Heart right ventricle (tissue), 16 donors: ENCODE results near the gene PGA4. TPM values are rescaled to one million over a fixed set of nuclear protein-coding genes. Genes with fewer than 3 reads are reported as not detected.
"Not testable (repeated sequence)": the region's sequence is repeated elsewhere in the genome, so short reads cannot be mapped to it uniquely, and the experiment has no call there.

Source experiments
- ATAC-seq, 8 donors: fragments of 200-7000 bp; cut with Tn5 transposase; one replicate each; pipeline ENCODE4 v1.9.1; 2020; ENCODE audit warnings: mild to moderate bottlenecking in 8 of 8, moderate library complexity in 8 of 8, moderate number of reproducible peaks in 1 of 8
- DNase-seq, 2 donors: peaks; one replicate each; pipeline ENCODE4 v3.0.0-alpha.2; 2020
- H3K27ac ChIP-seq, 10 donors: fragments of 200-600 bp; sonication (generic) in 2 of 10; one replicate each; pipeline versions ENCODE4 v1.5.0 to v1.8.0; 2020 to 2022; ENCODE audit warnings: mild to moderate bottlenecking in 3 of 10
- H3K27me3 ChIP-seq, 7 donors: fragments of 200-600 bp; one replicate each; pipeline ENCODE4 v1.8.0; 2021 to 2022; ENCODE audit warnings: mild to moderate bottlenecking in 2 of 7
- H3K36me3 ChIP-seq, 9 donors: fragments of 200-600 bp; sonication (generic) in 1 of 9; one replicate each; pipeline versions ENCODE4 v1.5.0 to v1.8.0; 2020 to 2022; ENCODE audit warnings: mild to moderate bottlenecking in 2 of 9
- H3K4me1 ChIP-seq, 9 donors: fragments of 200-600 bp; sonication (generic) in 1 of 9; one replicate each; pipeline versions ENCODE4 v1.5.0 to v1.8.0; 2020 to 2022; ENCODE audit warnings: mild to moderate bottlenecking in 4 of 9
- H3K4me3 ChIP-seq, 10 donors: fragments of 200-600 bp; sonication (generic) in 2 of 10; one replicate each; pipeline versions ENCODE4 v1.5.0 to v1.8.0; 2020 to 2022; ENCODE audit warnings: mild to moderate bottlenecking in 7 of 10, moderate library complexity in 2 of 10
- H3K9me3 ChIP-seq, 11 donors: fragments of 200-600 bp in 10 of 11; sonication (generic) in 2 of 11; one replicate each; pipeline versions ENCODE4 v1.5.0 to v1.8.0; 2013 to 2022; ENCODE audit warnings: mild to moderate bottlenecking in 2 of 11, control low read depth in 1 of 11, moderate library complexity in 1 of 11
- CTCF ChIP-seq, 9 donors: fragments of 200-600 bp; sonication (generic) in 2 of 9; IDR thresholded peaks; one replicate each; pipeline versions ENCODE4 v1.5.0 to v1.8.0; 2021 to 2022; ENCODE audit warnings: antibody characterized with exemption in 9 of 9, mild to moderate bottlenecking in 5 of 9, moderate library complexity in 1 of 9
- WGBS, 2 donors: extraction: QIAGEN DNeasy Blood & Tissue Kit; methylation state at CpG; one replicate each; pipeline ENCODE4 v1.1.7; 2013; ENCODE audit warnings: inconsistent platforms in 1 of 2; 5-methylcytosine and 5-hydroxymethylcytosine counted together
- intact Hi-C, 10 donors: fragments of 100-400 bp; cut with DNase I; formaldehyde crosslinking; loops; one replicate each; pipeline versions ENCODE4 v1.11.1 to v1.14.2; 2022
- polyA plus RNA-seq, 2 donors: library from polyadenylated mRNA; stranded (reverse); fragments of 200-250 nt; gene quantifications; one replicate each; pipeline ENCODE4 v1.2.3, GENCODE V29; 2013
- total RNA-seq, 10 donors: library from RNA; stranded (reverse); fragmentation: NEBNext Ultra II Directional in 3 of 10; extraction: Animal tissue kit (Norgen Biotek cat#: 25700) in 3 of 10; gene quantifications; one replicate each; pipeline versions ENCODE4 v1.2.1 to v1.2.4, GENCODE V29; 2021 to 2023
- donor health status: Arrhythmogenic right ventricular cardiomyopathy.
- donor health status: ischemic (EF 13 %, LVEDD 7.1; RV severe dilation, severe dysfunction).
- donor health status: healthy with polysubstance abuse.
- donor health status: DM: no; HTN: yes; CAD: no.
- donor health status: DM: no; HTN: no; CAD: no.
- donor health status: ischemic (EF 25% LVEDD 6.9; RV normal size, moderate dysfunction).
- donor health status: ischemic (EF 25% LVEDD 5.7; RV mildly dilated, moderate dysfunction).
- donor health status: healthy.
- donor health status: DM: yes; HTN: yes; CAD: no.
- donor health status: Ischemic cardiomyopathy.
- donor health status: ischemic (EF 35%, LVEDD 5.7; RV mildly dilated, moderate dysfunction).
- donor health status: nonischemic (EF 11% LVEDD 7.7; RV severe dilation, severe dysfunction).
- donor health status: DM: yes; HTN: yes; CAD: no.
- donor health status: PGD.
- donor health status: ischemic (EF 29% LVEDD 5.4; RV normal size, mild dysfunction).
- donor health status: nonischemic (EF 23%, LVEDD 6.1; RV moderate dilation, normal function).

Gene PGA4
- total and polyA plus RNA-seq, 12 donors = 0.76 to 2.6 (median 2.2) TPM; not detected in 8

GRCh38 chr11:61174949-61175348, 47.2 kb upstream of the PGA4 start:
- Histone ChIP-seq H3K9me3 (peaks cover 0 to 5% (median 0%) of the 10 kb centered on the region in 11 donors), H3K36me3 (no peaks in the 10 kb centered on the region), H3K27ac (no peak overlapping the region), H3K27me3 (peaks cover 0 to 24% (median 7%) of the 10 kb centered on the region in 7 donors), H3K4me1 (peaks cover 0 to 15% (median 0%) of the 10 kb centered on the region in 9 donors), H3K4me3 (no peak overlapping the region)
- TF ChIP-seq CTCF (IDR thresholded peaks at IDR 0.05) = no peak
- WGBS, 2 donors = 80 to 89% methylated on average over 6 of the region's 6 CpGs
- intact Hi-C loops = loop anchor here in 2 of 10 donors (5.0 to 10.0 kb wide), 2 partner anchors 43 to 340 kb away; no protein-coding TSS in a partner anchor
- ATAC-seq = no peak
- no peak for DNase-seq

DNA sequence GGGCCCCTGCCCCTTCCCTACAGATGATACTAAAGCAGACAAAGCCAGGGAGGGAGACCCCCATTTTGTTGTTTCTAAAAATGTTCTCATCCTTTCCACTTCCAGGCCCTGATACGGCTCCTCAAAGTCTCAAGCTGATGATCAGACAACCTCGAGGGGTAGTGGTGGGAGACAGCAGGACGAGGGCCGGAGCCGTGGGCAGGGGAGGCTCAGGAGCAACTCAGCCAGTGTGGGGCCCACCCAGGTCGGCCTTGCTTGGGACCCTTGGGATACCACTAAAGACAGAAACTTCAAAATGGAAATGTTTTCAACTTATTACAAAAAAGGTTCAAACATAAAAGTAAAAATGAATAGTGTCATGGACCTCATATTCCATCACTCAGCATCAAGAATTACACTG, 45.7 kb upstream of the PGA4 start:
- Histone ChIP-seq H3K4me1 (peaks cover 0 to 14% (median 0%) of the 10 kb centered on the region in 9 donors), H3K27ac (no peak overlapping the region), H3K27me3 (peaks cover 0 to 26% (median 7%) of the 10 kb centered on the region in 7 donors), H3K36me3 (no peaks in the 10 kb centered on the region), H3K9me3 (peaks cover 0 to 5% (median 0%) of the 10 kb centered on the region in 11 donors), H3K4me3 (no peak overlapping the region)
- ATAC-seq (no peak), DNase-seq (no peak)
- no peak for TF ChIP-seq CTCF (IDR thresholded peaks at IDR 0.05)
- intact Hi-C loops = loop anchor here in 2 of 10 donors (5.0 to 10.0 kb wide), 2 partner anchors 44 to 342 kb away; no protein-coding TSS in a partner anchor
- 55 to 62% methylated on average over 6 of the region's 6 CpGs for WGBS, 2 donors

GRCh38 chr11:61180205-61180604, 41.9 kb upstream of the PGA4 start:
- not testable (repeated sequence) for H3K4me3 ChIP-seq, H3K9me3 ChIP-seq, H3K36me3 ChIP-seq, DNase-seq, ATAC-seq, H3K4me1 ChIP-seq, H3K27ac ChIP-seq
- intact Hi-C loops = loop anchor here in 2 of 10 donors (5.0 to 10.0 kb wide), 2 partner anchors 345 to 348 kb away; no protein-coding TSS in a partner anchor
- peaks cover 0 to 13% (median 3%) of the 10 kb centered on the region in 7 donors for H3K27me3 ChIP-seq
- WGBS, 2 donors = 90 to 92% methylated on average over 6 of the region's 6 CpGs

GRCh38 chr11:61181489-61181888, 40.7 kb upstream of the PGA4 start:
- no peaks in the 10 kb centered on the region for H3K9me3 ChIP-seq
- peaks cover 0 to 10% (median 0%) of the 10 kb centered on the region in 7 donors for H3K27me3 ChIP-seq
- no peaks in the 10 kb centered on the region for H3K36me3 ChIP-seq
- no peak overlapping the region for H3K4me3 ChIP-seq
- 94% methylated on average over 4 of the region's 4 CpGs for WGBS, 2 donors
- H3K27ac ChIP-seq = no peak overlapping the region
- TF ChIP-seq CTCF (IDR thresholded peaks at IDR 0.05) = no peak
- ATAC-seq = no peak
- intact Hi-C loops = loop anchor here in 2 of 10 donors (5.0 to 10.0 kb wide), 2 partner anchors 347 to 349 kb away; no protein-coding TSS in a partner anchor
- H3K4me1 ChIP-seq = no peaks in the 10 kb centered on the region
- DNase-seq = no peak

- Histone ChIP-seq H3K27ac (no peak overlapping the region), H3K36me3 (no peaks in the 10 kb centered on the region), H3K4me1 (peaks cover 0 to 4% (median 0%) of the 10 kb centered on the region in 9 donors), H3K9me3 (no peaks in the 10 kb centered on the region), H3K4me3 (no peak overlapping the region), H3K27me3 (peaks cover 0 to 18% (median 0%) of the 10 kb centered on the region in 7 donors)
- 77 to 82% methylated on average over 4 of the region's 4 CpGs for WGBS, 2 donors
- intact Hi-C loops = loop anchor here in 2 of 10 donors (5.0 to 10.0 kb wide), 2 partner anchors 349 to 351 kb away; no protein-coding TSS in a partner anchor
- no peak for TF ChIP-seq CTCF (IDR thresholded peaks at IDR 0.05)
- ATAC-seq (no peak), DNase-seq (no peak)
Observed at GRCh38 chr11:61183645-61184044, 38.5 kb upstream of the PGA4 start.
